ENCODE measurements around the gene HNRNPLL. TPM values are rescaled to one million over a fixed set of nuclear protein-coding genes. Genes with fewer than 3 reads are reported as not detected.

Gene HNRNPLL
- total RNA-seq, 1 experiment from 2014 or later: 73.8 TPM

DNA sequence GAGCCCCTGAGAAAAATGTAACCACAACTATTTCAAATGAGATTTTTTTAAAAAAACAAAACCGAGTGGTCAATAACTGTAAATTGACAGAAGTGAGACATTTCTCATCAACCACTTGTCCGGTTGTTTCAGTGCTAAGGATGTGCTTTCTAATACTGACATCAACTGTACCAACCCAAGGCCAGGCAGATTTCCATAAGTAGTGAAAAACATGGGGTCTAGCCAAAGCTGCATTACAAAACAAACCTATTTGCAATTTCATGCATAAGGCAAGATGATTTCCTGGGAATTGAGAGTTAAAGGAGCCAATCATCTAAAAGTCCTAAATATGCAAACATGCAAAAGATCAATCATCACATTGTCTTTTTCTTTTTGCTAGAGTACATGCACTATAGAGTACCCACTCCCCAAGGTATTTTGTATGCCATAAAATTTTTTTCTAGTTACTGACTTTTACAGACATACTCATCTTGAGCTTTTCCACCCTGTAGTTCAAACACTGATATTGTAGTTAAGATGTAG is 22.6 kb downstream of the HNRNPLL start:
- intact Hi-C loops (cut with micrococcal nuclease; ENCODE audit: unreplicated experiment): loop anchor here (2.0 to 5.0 kb wide), 2 partner anchors 147 to 257 kb away; no protein-coding TSS in a partner anchor
- CTCF ChIA-PET: no interaction called here
- POLR2A ChIA-PET (ENCODE audit: low non-redundant PET): no interaction called here
- Histone ChIP-seq H3K9me3 (ENCODE audit: low read depth, low read length, poor library complexity, severe bottlenecking) (no peaks in the 10 kb centered on the region), H3K4me3 (ENCODE audit: low read depth, low read length, poor library complexity, severe bottlenecking) (no peak overlapping the region), H3K27ac (ENCODE audit: low read depth, low read length, poor library complexity, severe bottlenecking) (no peak overlapping the region), H3K36me3 (ENCODE audit: insufficient read depth, low read length, poor library complexity, severe bottlenecking) (peaks cover 23% of the 10 kb centered on the region), H3K27me3 (replicated peaks; ENCODE audit: insufficient read depth, low read depth, low read length, poor library complexity) (no peaks in the 10 kb centered on the region), H3K4me1 (ENCODE audit: insufficient read depth, low read length, poor library complexity, severe bottlenecking) (peaks cover 38% of the 10 kb centered on the region)
- no TSS peak for BruUV-seq (replicated peaks)
- DNase-seq (ENCODE audit: low spot score): no peak
- no peak for TF ChIP-seq EZH2 (IDR thresholded peaks at IDR 0.05; ENCODE audit: borderline replicate concordance, low read depth, low read length, poor library complexity, severe bottlenecking)
- TF ChIP-seq, protein P1, sequence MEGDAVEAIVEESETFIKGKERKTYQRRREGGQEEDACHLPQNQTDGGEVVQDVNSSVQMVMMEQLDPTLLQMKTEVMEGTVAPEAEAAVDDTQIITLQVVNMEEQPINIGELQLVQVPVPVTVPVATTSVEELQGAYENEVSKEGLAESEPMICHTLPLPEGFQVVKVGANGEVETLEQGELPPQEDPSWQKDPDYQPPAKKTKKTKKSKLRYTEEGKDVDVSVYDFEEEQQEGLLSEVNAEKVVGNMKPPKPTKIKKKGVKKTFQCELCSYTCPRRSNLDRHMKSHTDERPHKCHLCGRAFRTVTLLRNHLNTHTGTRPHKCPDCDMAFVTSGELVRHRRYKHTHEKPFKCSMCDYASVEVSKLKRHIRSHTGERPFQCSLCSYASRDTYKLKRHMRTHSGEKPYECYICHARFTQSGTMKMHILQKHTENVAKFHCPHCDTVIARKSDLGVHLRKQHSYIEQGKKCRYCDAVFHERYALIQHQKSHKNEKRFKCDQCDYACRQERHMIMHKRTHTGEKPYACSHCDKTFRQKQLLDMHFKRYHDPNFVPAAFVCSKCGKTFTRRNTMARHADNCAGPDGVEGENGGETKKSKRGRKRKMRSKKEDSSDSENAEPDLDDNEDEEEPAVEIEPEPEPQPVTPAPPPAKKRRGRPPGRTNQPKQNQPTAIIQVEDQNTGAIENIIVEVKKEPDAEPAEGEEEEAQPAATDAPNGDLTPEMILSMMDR (conservative IDR thresholded peaks at IDR 0.05; ENCODE audit: low read depth, low read length): no peak

GRCh38 chr2:38578832-38579231 is 23.9 kb downstream of the HNRNPLL start:
- no peak overlapping the region for H3K27ac ChIP-seq (ENCODE audit: low read depth, low read length, poor library complexity, severe bottlenecking)
- no peak for TF ChIP-seq EZH2 (IDR thresholded peaks at IDR 0.05; ENCODE audit: borderline replicate concordance, low read depth, low read length, poor library complexity, severe bottlenecking)
- TF ChIP-seq, protein P1 (conservative IDR thresholded peaks at IDR 0.05; ENCODE audit: low read depth, low read length): no peak
- DNase-seq (ENCODE audit: low spot score): peak; percentile 37
- no peaks in the 10 kb centered on the region for H3K9me3 ChIP-seq (ENCODE audit: low read depth, low read length, poor library complexity, severe bottlenecking)
- BruUV-seq (replicated peaks): no TSS peak
- peaks cover 19% of the 10 kb centered on the region for H3K36me3 ChIP-seq (ENCODE audit: insufficient read depth, low read length, poor library complexity, severe bottlenecking)
- ChIA-PET POLR2A (ENCODE audit: low non-redundant PET) (interaction anchor here (0.6 kb wide), 1 partner anchor 206 kb away, joined by 4 read pairs; no protein-coding TSS in a partner anchor), CTCF (no interaction called here)
- H3K4me1 ChIP-seq (ENCODE audit: insufficient read depth, low read length, poor library complexity, severe bottlenecking): peaks cover 34% of the 10 kb centered on the region
- intact Hi-C loops (cut with micrococcal nuclease; ENCODE audit: unreplicated experiment): no loop called here
- H3K4me3 ChIP-seq (ENCODE audit: low read depth, low read length, poor library complexity, severe bottlenecking): no peak overlapping the region
- no peaks in the 10 kb centered on the region for H3K27me3 ChIP-seq (replicated peaks; ENCODE audit: insufficient read depth, low read depth, low read length, poor library complexity)

DNA sequence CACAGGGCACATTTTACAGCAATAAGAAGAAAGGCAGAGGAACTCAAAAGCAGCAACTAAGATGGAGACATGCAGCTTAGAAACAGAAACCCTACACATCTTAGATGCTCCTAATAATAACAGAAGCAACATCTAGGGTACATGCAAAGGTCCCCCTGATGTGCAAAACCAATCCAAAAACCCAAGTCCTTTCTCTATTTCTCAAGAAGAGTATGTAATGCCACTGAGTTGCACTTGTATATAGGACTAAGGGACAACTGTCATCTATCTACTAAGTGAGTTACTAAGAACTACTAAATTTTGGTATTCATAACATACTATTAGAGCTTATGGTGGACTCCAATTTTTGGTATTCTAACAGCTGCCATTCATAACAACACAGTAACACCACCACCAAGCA is 28.4 kb downstream of the HNRNPLL start:
- no TSS peak for BruUV-seq (replicated peaks)
- Histone ChIP-seq H3K4me3 (ENCODE audit: low read depth, low read length, poor library complexity, severe bottlenecking) (no peak overlapping the region), H3K36me3 (ENCODE audit: insufficient read depth, low read length, poor library complexity, severe bottlenecking) (peaks cover 34% of the 10 kb centered on the region), H3K9me3 (ENCODE audit: low read depth, low read length, poor library complexity, severe bottlenecking) (no peaks in the 10 kb centered on the region), H3K4me1 (ENCODE audit: insufficient read depth, low read length, poor library complexity, severe bottlenecking) (peaks cover 19% of the 10 kb centered on the region), H3K27ac (ENCODE audit: low read depth, low read length, poor library complexity, severe bottlenecking) (no peak overlapping the region), H3K27me3 (replicated peaks; ENCODE audit: insufficient read depth, low read depth, low read length, poor library complexity) (no peaks in the 10 kb centered on the region)
- no peak for DNase-seq (ENCODE audit: low spot score)
- POLR2A ChIA-PET (ENCODE audit: low non-redundant PET): no interaction called here
- TF ChIP-seq, protein P1 (conservative IDR thresholded peaks at IDR 0.05; ENCODE audit: low read depth, low read length): no peak
- TF ChIP-seq EZH2 (IDR thresholded peaks at IDR 0.05; ENCODE audit: borderline replicate concordance, low read depth, low read length, poor library complexity, severe bottlenecking): no peak
- intact Hi-C loops (cut with micrococcal nuclease; ENCODE audit: unreplicated experiment): no loop called here
- CTCF ChIA-PET: interaction anchor here (0.6 to 0.7 kb wide), 2 partner anchors 46 to 226 kb away, joined by 3 to 4 read pairs; no protein-coding TSS in a partner anchor
